ENCODE data around the gene TTLL3. TPM values are rescaled to one million over a fixed set of nuclear protein-coding genes. Genes with fewer than 3 reads are reported as not detected.
"Not testable (repeated sequence)": the region's sequence is repeated elsewhere in the genome, so short reads cannot be mapped to it uniquely, and the experiment has no call there.

TTLL3 gene
- total RNA-seq, 6 donors from 2014 or later = 33.0 to 544 (median 64.4) TPM

DNA sequence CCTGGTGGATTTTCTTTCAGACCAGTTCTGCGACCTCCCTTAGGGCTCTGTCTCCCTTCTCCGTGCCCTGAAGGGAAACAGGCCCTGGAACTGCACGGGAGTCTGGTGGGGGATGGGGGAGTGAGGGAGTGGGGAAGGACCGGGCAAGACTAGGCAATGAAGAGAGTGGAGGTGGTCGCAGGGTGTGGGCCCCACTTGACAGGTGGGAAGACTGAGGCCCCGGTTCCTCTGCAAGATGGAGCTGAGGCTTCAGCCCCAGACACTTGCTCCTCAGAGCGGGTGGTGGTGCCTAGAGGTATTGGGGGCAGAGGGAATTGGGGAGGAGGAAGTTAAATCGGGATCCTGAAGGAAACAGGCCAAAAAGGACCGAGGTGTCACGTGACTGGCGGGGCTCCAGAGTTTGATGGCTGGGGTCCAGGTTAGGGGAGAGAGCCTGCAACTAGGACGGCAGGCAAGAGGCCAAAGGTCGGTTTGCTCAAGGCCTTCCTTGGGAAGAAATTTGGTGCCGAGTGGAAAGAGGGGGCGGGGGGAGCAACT is 39.7 kb upstream of the TTLL3 start:
- Histone ChIP-seq H3K27me3 (no peaks in the 10 kb centered on the region), H3K36me3 (peaks cover 0 to 8% (median 2%) of the 10 kb centered on the region in 4 donors), H3K27ac (peak overlapping the region; percentile 73 to 91 (median 88)), H3K4me1 (peaks cover 34 to 43% (median 39%) of the 10 kb centered on the region in 4 donors), H3K4me3 (peak overlapping the region; percentile 69 to 81 (median 74)), H3K9me3 (no peaks in the 10 kb centered on the region)
- DNase-seq (peak in 1 of 2 donors; percentile 76), ATAC-seq (ENCODE audit: low FRiP score in 2 of 2) (peak; percentile 43 to 49)
- TF ChIP-seq EP300 (IDR thresholded peaks at IDR 0.05) (no peak), CTCF (IDR thresholded peaks at IDR 0.05) (no peak), POLR2AphosphoS5 (IDR thresholded peaks at IDR 0.05) (no peak), POLR2A (IDR thresholded peaks at IDR 0.05) (no peak)
- WGBS, 2 donors = 12 to 16% methylated on average over 14 to 15 of the region's 15 CpGs

GRCh38 chr3:9771007-9771406 is 39.1 kb upstream of the TTLL3 start:
- WGBS, 2 donors = 95% methylated on average over 2 of the region's 2 CpGs
- H3K36me3 ChIP-seq; H3K27me3 ChIP-seq; H3K4me3 ChIP-seq; ATAC-seq (ENCODE audit: low FRiP score in 2 of 2); H3K9me3 ChIP-seq; DNase-seq: not testable (repeated sequence)
- H3K27ac ChIP-seq = peak overlapping the region in 3 of 4 donors; percentile 73 to 91 (median 91)
- H3K4me1 ChIP-seq = peaks cover 34 to 43% (median 39%) of the 10 kb centered on the region in 4 donors

DNA sequence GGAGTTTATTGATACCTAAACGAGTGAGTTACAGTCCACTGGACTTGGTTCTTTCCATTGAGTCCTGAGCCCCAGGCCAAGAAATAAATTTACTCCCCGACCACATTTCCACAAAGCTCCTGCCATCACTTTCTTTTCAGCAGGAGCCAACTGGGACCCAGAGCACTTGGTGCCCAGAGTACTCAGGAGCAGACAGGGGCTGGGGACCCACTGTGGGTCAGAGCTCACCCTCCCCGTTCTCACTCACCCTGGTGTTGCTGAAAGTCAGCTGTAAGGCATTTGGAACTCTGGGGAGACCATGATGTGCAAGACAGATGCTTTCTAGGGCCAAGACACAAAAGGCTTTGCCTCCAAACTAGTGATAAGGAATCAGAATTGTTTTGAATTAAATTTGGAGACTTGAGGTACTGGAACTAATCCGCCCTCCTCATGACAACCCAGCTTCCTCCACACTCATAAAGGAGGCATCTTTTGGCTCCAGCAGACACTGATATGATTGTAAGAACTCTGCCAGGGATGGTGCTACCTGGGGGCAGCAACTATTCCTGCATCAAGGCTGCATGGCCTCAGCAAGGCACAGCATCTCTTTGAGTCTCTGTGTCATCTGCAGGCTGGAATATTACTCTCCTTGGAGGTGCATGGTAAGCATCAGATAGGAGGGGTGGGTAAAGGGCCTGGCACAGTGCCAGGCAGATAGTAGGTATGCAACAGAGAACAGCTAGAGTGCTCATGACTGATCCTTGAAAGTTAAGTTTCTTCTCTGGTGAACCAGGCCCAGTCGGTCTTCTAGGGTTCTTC is 33.0 kb upstream of the TTLL3 start:
- H3K27me3 ChIP-seq = no peaks in the 10 kb centered on the region
- H3K4me3 ChIP-seq = no peak overlapping the region
- H3K36me3 ChIP-seq = peaks cover 0 to 24% (median 14%) of the 10 kb centered on the region in 4 donors
- DNase-seq = no peak
- peaks cover 0 to 15% (median 6%) of the 10 kb centered on the region in 4 donors for H3K4me1 ChIP-seq
- no peak for ATAC-seq (ENCODE audit: low FRiP score in 2 of 2)
- WGBS, 2 donors = 77 to 83% methylated on average over 5 of the region's 5 CpGs
- TF ChIP-seq CTCF (IDR thresholded peaks at IDR 0.05) (no peak), POLR2AphosphoS5 (IDR thresholded peaks at IDR 0.05) (no peak), POLR2A (IDR thresholded peaks at IDR 0.05) (no peak), EP300 (IDR thresholded peaks at IDR 0.05) (no peak)
- H3K9me3 ChIP-seq = no peaks in the 10 kb centered on the region
- no peak overlapping the region for H3K27ac ChIP-seq

GRCh38 chr3:9777694-9778021 is 32.4 kb upstream of the TTLL3 start:
- Histone ChIP-seq H3K4me1 (peaks cover 0 to 18% (median 6%) of the 10 kb centered on the region in 4 donors), H3K27ac (no peak overlapping the region), H3K27me3 (no peaks in the 10 kb centered on the region), H3K4me3 (no peak overlapping the region), H3K36me3 (peaks cover 0 to 30% (median 16%) of the 10 kb centered on the region in 4 donors), H3K9me3 (no peaks in the 10 kb centered on the region)
- DNase-seq (no peak), ATAC-seq (ENCODE audit: low FRiP score in 2 of 2) (peak in 1 of 2 donors; percentile 16)
- TF ChIP-seq POLR2A (IDR thresholded peaks at IDR 0.05) = no peak
- no peak for TF ChIP-seq EP300 (IDR thresholded peaks at IDR 0.05)
- 76 to 89% methylated on average over 1 of the region's 1 CpG for WGBS, 2 donors

DNA sequence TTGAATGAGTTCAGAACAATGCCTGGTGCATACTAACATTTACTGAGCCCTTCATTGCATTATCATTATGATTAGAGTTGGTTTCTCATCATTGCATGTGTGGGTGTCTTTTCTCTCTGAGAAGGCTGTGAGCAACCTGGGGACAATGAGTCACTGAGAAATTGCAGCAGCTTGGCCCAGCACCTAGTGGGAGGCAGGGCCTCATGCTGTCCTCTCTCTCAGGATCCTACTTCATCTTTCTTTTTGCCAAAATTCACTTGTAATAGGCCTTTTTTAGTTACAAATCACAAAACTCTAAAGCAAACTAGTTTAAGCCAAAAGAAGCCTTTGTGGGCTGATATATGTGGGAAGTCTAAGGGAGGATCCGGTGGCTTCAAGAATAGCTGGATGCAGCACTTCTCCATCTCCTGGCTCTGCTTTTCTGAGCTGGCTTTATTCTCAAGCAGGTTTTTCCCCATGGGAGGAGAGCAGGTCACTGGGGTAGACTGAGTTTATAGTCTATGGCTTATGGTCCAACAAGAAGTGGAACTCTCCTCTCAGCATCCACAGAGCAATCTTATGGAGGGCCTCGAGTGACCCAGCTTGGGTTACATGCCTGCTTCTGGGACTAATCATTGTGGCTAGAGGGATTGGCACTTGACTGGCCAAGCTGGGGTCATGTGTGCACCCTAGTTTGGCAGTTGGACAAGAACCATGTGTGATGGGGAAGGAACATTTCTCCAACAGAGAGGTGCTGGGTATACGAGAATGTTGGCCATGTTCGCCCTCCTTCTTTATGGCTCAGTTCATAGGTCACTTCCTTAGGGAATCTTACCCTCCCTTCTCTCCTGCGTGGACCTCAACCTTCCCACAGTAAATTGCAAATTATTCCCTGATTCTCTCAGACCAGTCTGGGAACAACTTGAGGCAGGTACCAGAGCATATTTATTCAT is 31.7 kb upstream of the TTLL3 start:
- Histone ChIP-seq H3K27ac (no peak overlapping the region), H3K27me3 (no peaks in the 10 kb centered on the region), H3K4me3 (no peak overlapping the region), H3K9me3 (no peaks in the 10 kb centered on the region), H3K36me3 (peaks cover 0 to 37% (median 21%) of the 10 kb centered on the region in 4 donors), H3K4me1 (peaks cover 0 to 18% (median 6%) of the 10 kb centered on the region in 4 donors)
- DNase-seq (no peak), ATAC-seq (ENCODE audit: low FRiP score in 2 of 2) (peak in 1 of 2 donors; percentile 78)
- WGBS, 2 donors = 79 to 81% methylated on average over 5 of the region's 5 CpGs
- TF ChIP-seq POLR2A (IDR thresholded peaks at IDR 0.05) (no peak), POLR2AphosphoS5 (IDR thresholded peaks at IDR 0.05) (no peak), EP300 (IDR thresholded peaks at IDR 0.05) (no peak), CTCF (IDR thresholded peaks at IDR 0.05) (no peak)

Measured in upper lobe of left lung (tissue), 6 donors.